ENCODE results near the gene INTS1.
"Not testable (repeated sequence)": the region's sequence is repeated elsewhere in the genome, so short reads cannot be mapped to it uniquely, and the experiment has no call there.

Gene INTS1

DNA sequence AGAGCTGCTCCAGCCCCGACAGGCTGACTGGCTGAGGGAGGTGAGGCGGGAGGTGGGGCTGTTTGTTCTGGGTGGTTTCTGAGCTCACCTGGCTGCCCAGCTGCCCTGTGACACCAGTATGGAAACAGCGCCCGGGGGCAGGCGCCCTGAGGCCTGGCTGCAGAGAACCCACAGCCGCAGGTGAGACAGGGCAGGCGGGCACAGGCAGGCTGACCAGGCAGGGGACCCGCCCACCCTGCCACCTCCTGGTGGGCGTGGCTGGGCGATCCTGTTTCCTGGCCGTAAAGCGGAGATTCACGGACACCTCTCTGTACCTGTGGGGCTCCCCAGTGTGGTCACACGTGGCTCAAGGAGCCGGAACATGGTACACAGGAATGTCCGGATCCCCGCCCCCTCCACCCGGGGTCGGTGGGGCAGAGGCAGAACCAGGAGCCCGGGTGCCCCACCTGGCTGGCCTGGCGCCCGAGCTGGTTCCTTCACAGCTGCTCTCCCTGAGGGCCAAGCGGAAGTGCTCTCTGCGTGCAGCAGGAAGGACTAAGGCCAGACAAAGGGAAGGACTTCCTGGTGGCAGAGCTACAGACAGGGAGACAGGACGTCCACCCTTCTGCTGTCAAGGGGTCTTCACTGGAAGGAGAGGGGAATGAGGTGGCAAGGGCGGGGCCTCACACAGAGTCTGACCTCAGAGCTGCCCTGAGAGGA lies 48.8 kb downstream of the INTS1 start:
- TF ChIP-seq JUND (IDR thresholded peaks at IDR 0.05; ENCODE audit: low read depth) = no peak
- in situ Hi-C loops (cut with HindIII; ENCODE audit: low pct_unique_long_range_greater_than_20kb, low sequenced_read_pairs) = no loop called here
- peak; percentile 99 for DNase-seq (ENCODE audit: low read depth in 1 of 2, low spot score in 1 of 2)

DNA sequence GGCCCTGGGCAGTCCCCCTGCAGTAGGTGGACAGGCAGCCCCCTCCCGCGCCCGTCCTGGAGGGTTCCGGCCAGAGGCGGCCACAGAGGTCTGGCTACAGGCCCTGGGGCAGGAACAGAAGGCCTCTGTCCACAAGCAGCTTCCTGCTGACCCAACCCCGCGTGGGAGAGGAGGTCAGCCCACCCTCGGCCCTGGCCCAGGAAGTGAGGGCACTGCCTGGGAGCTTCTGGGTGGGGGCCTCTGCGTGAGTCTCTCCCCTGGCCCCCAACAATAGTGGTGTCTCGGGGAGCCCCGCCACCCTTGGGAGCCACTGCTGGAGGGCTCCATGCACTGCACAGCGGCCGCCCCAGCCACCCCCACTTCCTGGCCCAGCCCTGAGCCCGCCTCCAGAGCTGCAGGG lies 49.6 kb downstream of the INTS1 start:
- in situ Hi-C loops (cut with HindIII; ENCODE audit: low pct_unique_long_range_greater_than_20kb, low sequenced_read_pairs) = no loop called here
- no peak for TF ChIP-seq JUND (IDR thresholded peaks at IDR 0.05; ENCODE audit: low read depth)
- no peak for DNase-seq (ENCODE audit: low read depth in 1 of 2, low spot score in 1 of 2)

DNA sequence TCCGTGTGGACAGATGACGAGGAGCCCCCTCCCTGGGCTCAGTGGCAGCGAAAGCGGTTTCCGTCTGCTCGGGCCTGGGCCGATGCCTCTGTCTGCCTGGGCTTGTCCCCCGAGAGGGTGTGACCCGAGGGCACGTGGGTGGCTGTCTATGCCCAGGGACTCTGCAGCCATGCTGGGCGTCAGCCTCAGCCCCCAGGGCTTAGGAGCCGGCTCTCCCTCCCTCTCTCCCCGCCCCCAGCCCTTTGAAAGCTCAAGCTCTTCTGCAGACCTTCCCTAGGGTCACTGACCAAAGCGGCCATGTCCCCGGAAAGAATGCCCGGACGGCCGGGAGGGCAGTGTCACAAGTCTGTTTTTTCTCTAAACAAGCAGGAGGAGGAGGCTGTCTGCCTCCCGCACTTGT lies 52.0 kb downstream of the INTS1 start:
- no peak for TF ChIP-seq JUND (IDR thresholded peaks at IDR 0.05; ENCODE audit: low read depth)

DNA sequence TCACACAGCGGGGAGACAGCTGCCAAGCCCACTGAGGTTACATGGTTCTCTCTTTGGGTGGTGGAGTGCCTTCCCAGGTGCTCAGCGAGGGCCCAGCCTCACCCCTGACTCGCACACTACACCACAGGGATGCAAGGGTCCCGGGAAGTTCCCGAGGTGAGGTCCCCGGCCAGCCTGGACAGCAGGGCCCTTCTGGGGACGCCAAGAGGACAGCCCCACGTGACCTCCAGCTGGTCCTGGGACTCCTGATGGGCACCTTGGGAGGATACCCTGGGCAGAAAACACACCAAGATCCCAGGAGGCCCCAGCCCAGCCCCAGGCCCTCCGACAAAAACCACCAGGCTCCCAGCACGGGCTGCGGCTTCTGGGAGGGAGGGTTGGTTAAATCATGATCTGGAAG lies 53.2 kb downstream of the INTS1 start:
- no peak for TF ChIP-seq JUND (IDR thresholded peaks at IDR 0.05; ENCODE audit: low read depth)
- in situ Hi-C loops (cut with HindIII; ENCODE audit: low pct_unique_long_range_greater_than_20kb, low sequenced_read_pairs) = no loop called here
- DNase-seq (ENCODE audit: low read depth in 1 of 2, low spot score in 1 of 2) = no peak

More for the DNA sequence above, 52.0 kb downstream of the INTS1 start:
- in situ Hi-C loops (cut with HindIII; ENCODE audit: low pct_unique_long_range_greater_than_20kb, low sequenced_read_pairs) = no loop called here
- DNase-seq (ENCODE audit: low read depth in 1 of 2, low spot score in 1 of 2) = no peak

DNA sequence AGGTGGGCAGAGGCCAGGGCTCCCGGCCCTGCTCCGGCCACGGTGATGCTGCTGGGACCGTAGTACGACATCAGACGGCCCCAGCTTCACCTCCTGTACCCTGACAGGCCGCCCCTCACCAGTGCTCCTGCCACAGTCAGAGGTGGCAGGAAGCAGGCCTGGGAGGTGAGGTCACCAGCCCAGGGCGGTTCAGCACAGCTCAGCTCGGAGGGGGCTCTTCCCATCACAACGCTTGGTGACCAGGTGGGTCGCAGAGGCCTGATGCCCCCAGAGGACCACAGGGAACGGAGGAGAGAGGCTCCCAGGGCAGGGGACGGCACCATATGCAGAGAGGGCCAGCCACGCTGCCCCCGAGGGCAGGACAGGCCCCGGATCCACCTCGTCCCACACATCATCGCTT lies 53.8 kb downstream of the INTS1 start:
- TF ChIP-seq JUND (IDR thresholded peaks at IDR 0.05; ENCODE audit: low read depth) = no peak
- in situ Hi-C loops (cut with HindIII; ENCODE audit: low pct_unique_long_range_greater_than_20kb, low sequenced_read_pairs) = no loop called here
- DNase-seq (ENCODE audit: low read depth in 1 of 2, low spot score in 1 of 2) = no peak

DNA sequence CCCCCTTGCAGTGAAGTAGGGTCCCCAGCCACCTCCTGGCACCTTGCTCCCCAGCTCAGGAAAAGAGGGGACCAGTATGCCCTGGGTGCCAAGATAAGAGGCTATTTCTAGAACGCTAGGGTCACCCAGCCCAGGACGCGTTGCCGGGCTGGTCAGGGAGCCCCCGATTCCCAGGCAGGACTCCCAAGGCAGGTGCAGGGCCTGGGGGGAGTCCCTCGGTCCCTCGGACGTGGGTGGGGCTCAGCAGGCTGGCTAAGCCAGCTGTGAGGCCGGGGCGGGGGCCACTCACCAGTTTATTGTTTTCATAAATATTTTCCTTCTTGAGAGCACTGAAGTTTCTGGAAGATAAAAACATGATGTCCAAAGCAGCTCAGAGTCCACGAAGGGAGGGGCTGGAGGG lies 54.2 kb downstream of the INTS1 start:
- in situ Hi-C loops (cut with HindIII; ENCODE audit: low pct_unique_long_range_greater_than_20kb, low sequenced_read_pairs) = no loop called here
- TF ChIP-seq JUND (IDR thresholded peaks at IDR 0.05; ENCODE audit: low read depth) = no peak

DNA sequence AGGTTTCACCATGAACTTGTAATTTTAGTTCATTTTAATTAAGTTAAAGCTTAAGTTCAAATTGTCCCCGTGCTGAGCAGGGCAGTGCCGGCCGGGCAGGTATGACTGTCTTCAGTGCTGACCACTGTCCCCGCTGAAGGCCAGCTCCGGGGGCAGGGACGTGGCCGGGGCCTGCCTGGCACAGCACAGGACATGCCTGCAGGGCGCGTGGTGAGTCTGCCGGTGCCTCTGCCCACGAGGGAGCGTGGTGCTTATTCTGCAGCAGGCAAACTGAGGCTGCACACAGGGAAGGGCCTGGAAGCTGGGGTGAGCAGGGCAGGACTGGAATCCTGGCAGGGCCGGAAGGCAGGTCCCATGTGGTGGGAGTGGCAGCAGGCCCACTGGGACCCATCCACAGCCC lies 54.7 kb downstream of the INTS1 start:
- no peak for DNase-seq (ENCODE audit: low read depth in 1 of 2, low spot score in 1 of 2)
- in situ Hi-C loops (cut with HindIII; ENCODE audit: low pct_unique_long_range_greater_than_20kb, low sequenced_read_pairs) = no loop called here
- TF ChIP-seq JUND (IDR thresholded peaks at IDR 0.05; ENCODE audit: low read depth) = no peak

More for the DNA sequence above, 54.2 kb downstream of the INTS1 start:
- DNase-seq (ENCODE audit: low read depth in 1 of 2, low spot score in 1 of 2) = no peak

DNA sequence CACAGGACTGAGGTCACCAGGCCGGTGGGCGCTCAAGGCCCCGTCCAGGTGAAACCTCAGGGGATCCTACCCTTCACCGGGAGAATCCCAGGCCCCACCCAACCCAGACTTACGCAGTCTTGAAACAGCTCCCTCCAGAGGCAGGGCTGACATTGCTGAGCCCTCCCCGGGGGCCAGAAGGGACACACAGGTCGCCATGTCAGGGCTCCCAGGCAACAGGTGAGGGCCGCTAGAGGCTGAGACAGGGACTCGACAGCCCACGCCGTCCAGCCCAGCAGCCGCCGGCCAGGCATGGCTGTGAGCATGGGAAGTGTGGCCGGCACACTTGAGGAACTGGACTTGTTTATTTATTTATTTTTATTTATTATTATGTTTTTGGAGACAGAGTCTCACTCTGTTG lies 55.2 kb downstream of the INTS1 start:
- in situ Hi-C loops (cut with HindIII; ENCODE audit: low pct_unique_long_range_greater_than_20kb, low sequenced_read_pairs) = no loop called here
- TF ChIP-seq JUND (IDR thresholded peaks at IDR 0.05; ENCODE audit: low read depth) = no peak
- DNase-seq (ENCODE audit: low read depth in 1 of 2, low spot score in 1 of 2) = no peak

DNA sequence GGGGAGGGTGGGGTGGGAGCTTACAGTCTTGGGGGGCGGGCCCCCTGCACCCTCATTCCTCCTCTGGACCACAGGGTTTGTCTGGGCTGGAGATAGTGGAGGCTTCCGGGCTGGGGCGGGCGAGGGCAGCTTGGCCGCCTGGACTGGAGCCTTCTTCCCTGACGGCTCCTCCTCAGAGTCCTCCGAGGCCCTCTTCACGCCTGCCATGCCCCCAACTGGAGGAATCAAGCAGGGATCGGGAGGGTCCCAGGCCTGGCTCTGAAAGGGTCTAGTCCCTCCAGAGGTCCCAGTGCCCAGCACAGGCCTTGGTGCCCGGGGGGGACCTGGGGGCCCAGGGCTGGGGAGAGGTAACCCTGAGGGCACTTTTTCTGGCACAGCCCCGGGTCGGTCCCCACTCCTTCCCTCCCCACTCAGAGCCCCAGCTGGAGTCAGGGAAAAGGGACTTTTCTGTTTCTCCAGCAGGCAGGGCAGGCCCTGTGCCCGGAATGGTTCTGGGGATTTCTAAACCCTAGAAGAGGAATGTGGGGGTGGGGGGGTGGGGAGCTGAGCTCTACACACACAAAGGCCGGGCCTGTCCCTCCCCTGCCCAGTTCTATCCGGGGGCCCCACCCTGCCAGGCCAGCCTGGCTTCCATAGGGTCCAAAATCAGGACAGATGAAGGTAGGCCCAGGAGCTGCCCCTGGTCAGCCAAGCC lies 56.5 kb downstream of the INTS1 start:
- DNase-seq (ENCODE audit: low read depth in 1 of 2, low spot score in 1 of 2) = no peak
- in situ Hi-C loops (cut with HindIII; ENCODE audit: low pct_unique_long_range_greater_than_20kb, low sequenced_read_pairs) = no loop called here
- TF ChIP-seq JUND (IDR thresholded peaks at IDR 0.05; ENCODE audit: low read depth) = no peak

DNA sequence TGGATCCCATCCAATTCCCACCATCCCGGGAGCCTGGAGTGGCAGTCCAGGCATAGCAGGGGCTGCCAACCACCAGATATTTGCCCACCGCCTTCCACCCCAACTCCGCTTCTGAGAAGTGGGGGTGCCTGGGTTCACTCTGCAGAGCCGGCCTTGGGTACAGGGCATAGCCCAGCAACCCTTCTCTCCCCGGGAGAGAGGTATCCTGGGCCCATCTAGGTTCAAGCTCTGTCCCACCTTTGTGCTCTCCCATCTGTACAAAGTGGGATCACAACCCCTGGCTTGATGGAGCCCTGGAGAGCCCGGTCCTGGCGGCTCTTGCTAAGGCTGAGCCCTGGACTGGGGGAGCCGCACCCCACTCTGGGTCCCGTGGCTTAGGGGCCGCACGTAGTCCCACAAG lies 57.1 kb downstream of the INTS1 start:
- no peak for TF ChIP-seq JUND (IDR thresholded peaks at IDR 0.05; ENCODE audit: low read depth)
- in situ Hi-C loops (cut with HindIII; ENCODE audit: low pct_unique_long_range_greater_than_20kb, low sequenced_read_pairs) = no loop called here
- no peak for DNase-seq (ENCODE audit: low read depth in 1 of 2, low spot score in 1 of 2)

DNA sequence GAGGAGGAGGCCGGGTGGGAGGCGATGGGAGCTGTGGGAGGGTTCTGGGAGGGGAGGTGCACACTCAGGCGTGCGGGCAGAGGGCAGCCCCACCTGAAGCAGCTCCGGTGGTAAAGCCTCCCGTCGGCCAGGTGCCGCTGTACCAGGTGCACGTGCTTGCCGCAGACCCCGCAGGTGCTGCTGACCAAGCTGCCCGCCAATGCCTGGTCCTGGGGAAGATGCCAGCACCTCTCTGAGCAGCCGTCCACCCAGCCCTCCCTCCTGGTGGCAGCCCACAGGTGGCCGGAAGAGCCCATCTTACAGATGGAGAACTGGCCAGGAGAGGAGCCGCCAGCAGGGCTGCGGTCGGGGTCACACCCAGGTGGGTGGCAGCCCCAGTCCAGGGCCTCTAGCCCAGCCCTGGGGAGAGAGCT lies 57.6 kb downstream of the INTS1 start:
- no peak for TF ChIP-seq JUND (IDR thresholded peaks at IDR 0.05; ENCODE audit: low read depth)
- in situ Hi-C loops (cut with HindIII; ENCODE audit: low pct_unique_long_range_greater_than_20kb, low sequenced_read_pairs) = no loop called here

DNA sequence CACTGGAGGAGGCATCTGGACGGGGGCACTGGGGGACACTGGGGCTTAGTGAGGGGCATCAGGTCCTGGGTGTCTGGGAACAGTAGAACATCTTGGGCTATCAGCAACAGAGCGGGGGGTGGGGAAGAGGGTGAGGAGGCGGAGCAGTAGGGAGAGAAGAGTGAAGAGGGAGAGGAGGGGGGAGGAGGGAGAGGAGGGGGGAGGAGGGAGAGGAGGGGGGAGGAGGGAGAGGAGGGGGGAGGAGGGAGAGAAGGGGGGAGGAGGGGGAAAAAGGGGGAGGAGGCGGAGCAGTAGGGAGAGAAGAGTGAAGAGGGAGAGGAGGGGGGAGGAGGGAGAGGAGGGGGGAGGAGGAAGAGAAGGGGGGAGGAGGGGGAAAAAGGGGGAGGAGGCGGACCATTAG lies 58.2 kb downstream of the INTS1 start:
- in situ Hi-C loops (cut with HindIII; ENCODE audit: low pct_unique_long_range_greater_than_20kb, low sequenced_read_pairs) = not testable (repeated sequence)
- peak in 1 of 2 experiments; percentile 98 for DNase-seq (ENCODE audit: low read depth in 1 of 2, low spot score in 1 of 2)

More for the DNA sequence above, 57.6 kb downstream of the INTS1 start:
- no peak for DNase-seq (ENCODE audit: low read depth in 1 of 2, low spot score in 1 of 2)

DNA sequence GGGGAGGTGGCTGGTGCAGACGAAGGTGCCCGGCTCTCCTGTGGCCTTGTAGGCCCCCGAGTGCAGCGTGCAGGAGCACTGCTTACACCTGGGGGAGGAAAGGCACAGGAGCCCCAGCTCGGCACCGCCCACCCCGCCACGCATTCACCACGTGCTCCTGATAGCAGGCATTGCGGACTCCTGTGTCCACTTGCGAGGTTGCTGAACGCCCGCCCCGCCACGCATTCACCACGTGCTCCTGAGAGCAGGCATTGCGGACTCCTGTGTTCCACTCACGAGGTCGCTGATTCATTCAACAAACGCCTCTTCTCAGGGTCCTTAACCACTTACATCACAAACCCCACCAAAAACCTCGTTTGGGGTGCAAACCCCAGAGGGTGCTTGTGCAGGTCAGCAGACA lies 58.8 kb downstream of the INTS1 start:
- no peak for DNase-seq (ENCODE audit: low read depth in 1 of 2, low spot score in 1 of 2)
- in situ Hi-C loops (cut with HindIII; ENCODE audit: low pct_unique_long_range_greater_than_20kb, low sequenced_read_pairs) = no loop called here
- no peak for TF ChIP-seq JUND (IDR thresholded peaks at IDR 0.05; ENCODE audit: low read depth)

DNA sequence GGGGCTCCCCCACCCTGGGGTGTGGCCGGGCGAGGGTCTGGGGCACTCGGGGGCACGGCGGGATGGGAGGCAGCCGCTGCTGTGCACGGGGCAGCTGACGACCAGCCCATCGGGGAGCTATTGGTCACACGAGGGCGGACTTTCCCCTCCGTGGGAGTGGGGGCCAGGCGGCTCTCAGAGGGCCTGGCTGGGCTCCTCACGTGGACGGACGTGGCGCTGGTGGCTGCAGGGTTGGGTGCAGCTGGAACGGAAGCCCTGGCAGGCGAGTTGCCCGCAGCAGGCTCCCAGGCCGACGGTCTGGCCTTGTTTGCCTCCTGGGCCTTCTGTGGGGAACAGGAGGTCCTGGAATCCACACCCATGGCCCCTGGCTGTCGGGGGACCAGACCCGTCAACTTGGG lies 59.3 kb downstream of the INTS1 start:
- DNase-seq (ENCODE audit: low read depth in 1 of 2, low spot score in 1 of 2) = no peak
- in situ Hi-C loops (cut with HindIII; ENCODE audit: low pct_unique_long_range_greater_than_20kb, low sequenced_read_pairs) = no loop called here
- no peak for TF ChIP-seq JUND (IDR thresholded peaks at IDR 0.05; ENCODE audit: low read depth)
